HCEC 1CT (cell line): Measurements from ENCODE around the gene RRP1.

Experiments used
- DNase-seq: peaks from one replicate; pipeline ENCODE4 v3.0.0-alpha.2; 2017

RRP1 gene, protein sequence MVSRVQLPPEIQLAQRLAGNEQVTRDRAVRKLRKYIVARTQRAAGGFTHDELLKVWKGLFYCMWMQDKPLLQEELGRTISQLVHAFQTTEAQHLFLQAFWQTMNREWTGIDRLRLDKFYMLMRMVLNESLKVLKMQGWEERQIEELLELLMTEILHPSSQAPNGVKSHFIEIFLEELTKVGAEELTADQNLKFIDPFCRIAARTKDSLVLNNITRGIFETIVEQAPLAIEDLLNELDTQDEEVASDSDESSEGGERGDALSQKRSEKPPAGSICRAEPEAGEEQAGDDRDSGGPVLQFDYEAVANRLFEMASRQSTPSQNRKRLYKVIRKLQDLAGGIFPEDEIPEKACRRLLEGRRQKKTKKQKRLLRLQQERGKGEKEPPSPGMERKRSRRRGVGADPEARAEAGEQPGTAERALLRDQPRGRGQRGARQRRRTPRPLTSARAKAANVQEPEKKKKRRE

GRCh38 chr21:43789276-43790009 lies at the start of gene RRP1:
Gene RRP1, plus strand, starts transcription at chr21:43789577. Its CDS starts 53 bp downstream, at chr21:43789630.
- DNase-seq, result peak; percentile 76

GRCh38 chr21:43739621-43740435 lies 49.5 kb upstream of the RRP1 start:
- no peak for DNase-seq

DNA sequence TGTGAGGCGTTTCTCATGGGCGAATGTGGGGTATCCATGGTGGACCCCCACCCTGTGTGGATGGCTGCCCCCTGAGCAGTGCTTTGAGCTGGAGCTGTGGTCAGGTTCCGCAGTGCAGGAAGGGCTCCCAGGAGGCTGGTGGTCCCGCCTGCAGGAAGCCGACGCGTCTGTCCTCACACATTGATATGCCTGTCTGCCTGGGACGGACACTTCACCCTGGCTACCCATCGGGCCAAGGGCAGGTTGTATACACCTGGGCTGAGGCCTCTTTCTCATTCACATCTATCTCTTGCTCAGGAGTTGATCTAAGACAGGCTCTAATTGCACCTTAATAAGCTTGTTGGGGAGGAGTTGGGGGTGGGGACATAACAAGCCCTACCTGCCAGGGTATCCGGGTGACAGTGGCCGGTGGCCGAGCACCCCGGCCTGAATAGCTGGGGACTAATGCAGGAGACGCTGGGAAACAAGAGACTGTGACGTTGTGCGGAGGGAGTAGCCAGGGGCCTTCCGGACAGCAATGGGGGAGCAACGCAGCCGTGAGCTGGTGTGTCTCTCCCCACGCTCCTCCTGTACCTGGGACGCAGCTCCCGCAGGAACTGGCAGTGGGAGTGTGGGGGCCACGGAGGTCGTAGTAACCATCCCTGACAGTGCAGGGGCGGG lies 48.8 kb upstream of the RRP1 start:
- no peak for DNase-seq

GRCh38 chr21:43741423-43742096 lies 47.8 kb upstream of the RRP1 start:
- no peak for DNase-seq

DNA sequence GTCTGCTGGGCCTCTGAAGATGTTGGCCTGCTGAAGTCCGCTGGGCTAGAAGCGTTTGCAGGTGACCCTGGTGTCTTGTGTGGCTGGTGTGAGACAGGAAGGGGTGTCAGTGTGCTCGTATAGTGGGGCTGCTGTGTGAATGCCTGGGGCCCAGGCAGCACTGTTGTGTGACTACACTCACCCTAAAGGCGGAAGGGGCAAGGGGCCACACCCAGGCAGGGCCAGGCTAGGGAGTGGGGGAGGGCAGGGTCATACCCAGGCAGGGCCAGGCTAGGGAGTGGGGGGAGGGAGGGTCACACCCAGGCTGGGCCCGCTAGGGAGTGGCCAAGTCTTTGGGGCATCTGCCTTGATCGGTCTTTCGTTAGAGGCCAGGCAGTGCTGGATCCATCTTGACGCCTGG lies 45.4 kb upstream of the RRP1 start:
- DNase-seq, result no peak

DNA sequence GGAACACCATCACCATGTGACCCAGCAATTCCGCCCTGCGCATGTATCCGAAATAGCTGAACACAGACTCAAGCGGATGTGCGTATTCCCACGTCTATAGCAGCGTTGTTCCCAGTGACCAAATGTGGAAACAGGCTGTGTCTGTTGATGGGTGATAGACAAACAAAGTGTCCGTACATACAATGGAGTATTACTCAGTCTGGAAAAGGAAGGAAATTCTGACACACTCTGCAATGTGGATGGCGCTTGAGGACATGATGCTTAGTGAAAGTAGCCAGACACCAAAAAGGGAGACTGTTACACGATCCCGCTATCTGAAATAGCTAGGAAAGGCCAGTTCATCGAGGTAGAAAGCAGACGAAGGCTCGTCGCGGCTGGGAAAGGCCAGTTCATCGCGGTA lies 44.7 kb upstream of the RRP1 start:
- no peak for DNase-seq

- DNase-seq, result no peak
These were observed 43.4 kb upstream of the RRP1 start for GRCh38 chr21:43745772-43746517.

GRCh38 chr21:43748622-43749021 lies 40.8 kb upstream of the RRP1 start:
- DNase-seq, result no peak

DNA sequence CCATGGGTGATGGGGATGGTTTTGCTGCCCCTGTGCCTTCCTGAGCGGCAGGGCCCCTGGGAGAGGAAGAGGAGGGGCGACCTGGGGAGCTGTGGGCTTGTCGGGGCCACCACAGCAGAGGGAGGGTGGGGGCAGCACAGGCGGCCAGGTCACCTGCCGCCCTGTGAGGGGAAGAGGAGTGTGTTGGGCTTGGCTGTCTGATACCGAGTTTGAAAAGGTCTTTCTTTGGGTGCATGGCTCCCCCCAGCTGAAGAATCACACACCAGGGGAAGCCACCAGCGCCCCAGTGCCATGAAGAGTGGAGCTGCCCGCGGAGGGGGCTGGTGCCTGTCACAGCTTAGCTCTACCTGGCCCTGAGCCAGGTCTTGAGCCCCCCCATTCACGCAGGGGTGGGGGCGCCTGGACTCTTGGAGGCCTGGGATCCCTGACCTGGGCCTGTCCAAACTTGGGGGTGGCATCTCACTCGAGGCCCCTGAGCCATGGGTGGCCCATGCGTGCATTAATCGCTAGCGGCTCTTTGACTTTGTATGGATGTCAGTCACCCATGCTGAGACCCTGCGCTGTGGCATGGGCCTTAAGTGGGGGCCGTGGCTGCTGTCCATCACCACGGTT lies 39.6 kb upstream of the RRP1 start:
- no peak for DNase-seq

DNA sequence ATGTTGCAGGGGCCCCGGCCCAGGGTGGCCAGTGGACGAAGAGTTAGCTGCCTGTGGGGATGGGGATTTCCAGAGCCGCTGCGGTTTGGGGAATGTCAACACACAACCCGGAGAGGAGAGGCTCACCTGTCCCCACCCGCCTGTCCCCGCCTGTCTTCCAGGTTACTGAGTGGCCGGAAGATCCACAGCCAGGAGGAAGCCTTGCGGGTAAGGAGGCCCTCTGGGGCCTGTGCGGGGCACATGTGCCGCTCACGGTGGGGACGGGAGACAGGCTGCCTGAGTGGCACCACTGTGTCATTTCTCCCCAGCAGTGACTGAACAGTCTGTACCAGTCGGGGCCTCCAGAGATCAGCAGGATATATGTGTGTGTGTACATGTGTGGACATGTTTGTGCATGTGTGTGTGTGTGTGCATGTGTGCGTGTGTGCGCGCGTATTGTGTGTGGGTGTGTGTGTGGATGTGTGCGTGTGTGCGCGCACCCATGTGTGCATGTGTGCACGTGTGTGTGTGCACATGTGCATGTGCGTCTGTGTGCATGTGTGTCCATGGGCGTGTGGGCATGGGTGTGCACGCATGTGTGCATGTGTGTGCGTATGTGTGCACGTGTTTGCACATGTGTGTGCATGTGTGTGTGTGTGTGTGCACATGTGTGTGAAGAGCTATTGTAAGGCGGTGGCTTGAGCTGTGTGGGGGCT lies 38.9 kb upstream of the RRP1 start:
- no peak for DNase-seq

GRCh38 chr21:43751955-43752591 lies 37.3 kb upstream of the RRP1 start:
- DNase-seq, result no peak

DNA sequence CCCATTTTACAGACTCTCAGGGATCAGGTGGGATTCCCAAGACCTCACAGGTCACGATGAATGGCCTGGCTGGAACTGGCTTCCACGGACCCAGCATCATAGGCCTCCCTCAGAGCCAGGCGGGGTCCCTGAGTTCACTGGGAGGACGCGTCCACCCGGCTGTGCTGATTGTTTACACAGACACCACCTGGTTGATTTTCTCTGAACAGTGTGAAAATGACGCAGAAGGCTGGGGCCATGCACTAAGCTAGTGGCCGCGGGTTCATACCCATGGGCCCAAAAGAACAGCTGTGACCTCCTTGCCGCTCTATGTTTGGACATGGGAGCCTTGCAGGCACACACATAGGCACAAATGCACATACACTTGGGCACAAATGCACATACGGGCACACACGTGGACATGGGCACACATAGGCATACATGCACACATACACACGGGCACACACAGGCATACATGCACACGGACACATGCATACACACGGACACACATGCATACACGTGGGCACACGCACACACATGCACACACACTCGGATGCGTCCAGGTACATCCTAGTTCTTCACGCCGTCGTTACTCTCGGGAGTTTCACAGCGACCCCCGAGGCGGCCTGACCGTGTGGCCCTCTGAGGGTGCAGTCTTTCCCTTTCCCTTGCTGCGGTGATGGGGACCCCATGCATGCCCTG lies 36.5 kb upstream of the RRP1 start:
- DNase-seq, result no peak

GRCh38 chr21:43753439-43753799 lies 36.0 kb upstream of the RRP1 start:
- no peak for DNase-seq

DNA sequence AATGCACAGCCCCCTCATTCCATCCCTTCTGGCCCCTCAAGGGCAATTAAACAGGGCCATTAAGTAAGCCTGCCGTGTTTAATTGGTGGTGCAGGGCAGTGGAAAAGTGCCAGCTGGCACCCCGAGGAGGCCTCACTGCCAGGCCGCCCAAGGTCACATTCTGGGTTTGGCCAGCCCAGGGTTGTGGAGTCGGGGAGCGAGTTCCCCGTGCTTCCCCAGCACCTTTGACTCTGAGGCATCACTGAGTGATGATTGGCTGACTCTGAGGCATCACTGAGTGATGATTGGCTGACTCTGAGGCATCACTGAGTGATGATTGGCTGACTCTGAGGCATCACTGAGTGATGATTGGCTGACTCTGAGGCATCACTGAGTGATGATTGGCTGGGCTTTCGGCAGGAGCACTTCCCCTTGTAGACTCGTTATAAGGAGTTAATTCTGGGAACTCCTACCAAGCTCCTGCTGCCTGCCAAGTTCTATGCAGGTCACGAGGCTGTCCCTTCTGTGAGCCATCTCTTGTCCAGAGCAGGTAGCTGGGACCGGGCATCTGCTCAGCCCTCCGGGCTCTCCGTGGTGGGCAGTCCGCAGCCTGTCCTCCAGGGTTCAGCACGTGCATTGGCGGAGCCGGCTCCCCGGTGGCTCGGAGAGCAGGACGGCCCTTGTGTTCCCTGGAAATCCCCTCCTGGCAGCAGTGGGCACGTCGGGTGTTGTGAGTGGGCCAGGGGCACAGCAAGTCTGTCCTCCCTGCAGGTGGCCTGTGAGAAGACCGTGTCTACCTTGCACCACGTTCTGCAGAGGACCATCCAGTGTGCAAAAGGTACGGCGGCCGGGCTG lies 34.2 kb upstream of the RRP1 start:
- no peak for DNase-seq

GRCh38 chr21:43755820-43756594 lies 33.4 kb upstream of the RRP1 start:
- no peak for DNase-seq

DNA sequence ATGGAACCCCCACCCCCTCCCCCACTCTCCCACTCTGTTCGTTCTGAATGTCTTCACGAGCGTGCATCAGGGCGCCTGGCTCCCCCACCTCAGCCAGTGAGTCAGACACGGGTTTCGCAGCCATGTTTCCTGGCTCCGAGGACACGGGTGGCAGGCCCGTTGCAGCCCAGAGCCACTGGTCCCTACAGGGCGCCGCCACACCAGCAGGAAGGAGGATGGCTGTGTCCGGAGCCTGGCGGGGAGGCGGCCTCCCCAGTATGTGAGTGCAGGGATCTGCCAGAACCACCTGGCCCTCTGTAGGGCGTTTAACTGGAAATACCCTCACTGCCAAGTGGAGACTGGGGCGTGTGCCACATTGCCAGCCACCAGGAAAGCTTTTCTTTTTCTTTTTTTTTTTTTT lies 31.8 kb upstream of the RRP1 start:
- no peak for DNase-seq

- DNase-seq, result peak; percentile 41
These were observed 31.2 kb upstream of the RRP1 start for GRCh38 chr21:43758111-43758641.
